Gastrocnemius medialis (tissue), 4 donors: Measurements from ENCODE around the gene TCERG1L. TPM values are rescaled to one million over a fixed set of nuclear protein-coding genes. Genes with fewer than 3 reads are reported as not detected.

Experiments used
- ATAC-seq, 2 donors: fragments of 150-250 bp; one replicate each; pipeline ENCODE4 v1.9.1; 2016
- DNase-seq, 2 donors: peaks; one replicate each; pipeline ENCODE4 v3.0.0-alpha.2; 2019
- H3K27ac ChIP-seq, 4 donors: fragments of 200-600 bp; sonication (generic); 1 replicate in 1 of 4; 2 replicates in 3 of 4; pipeline ENCODE4 v1.5.1; 2016 to 2018; ENCODE audit warnings: mild to moderate bottlenecking in 2 of 4, moderate library complexity in 1 of 4
- H3K27me3 ChIP-seq, 3 donors: fragments of 200-600 bp; sonication (generic) in 2 of 3; 1 replicate in 1 of 3; 2 replicates in 2 of 3; pipeline versions ENCODE4 v1.5.1 to v1.6.0; 2016 to 2019; ENCODE audit warnings: mild to moderate bottlenecking in 1 of 3, moderate library complexity in 1 of 3
- H3K36me3 ChIP-seq, 2 donors: fragments of 200-600 bp; sonication (generic) in 1 of 2; one replicate each; pipeline ENCODE4 v1.5.1; 2017 to 2018
- H3K4me1 ChIP-seq, 2 donors: fragments of 200-600 bp; sonication (generic) in 1 of 2; one replicate each; pipeline ENCODE4 v1.5.1; 2016 to 2017; ENCODE audit warnings: mild to moderate bottlenecking in 2 of 2
- H3K4me3 ChIP-seq, 4 donors: fragments of 200-600 bp; sonication (generic) in 3 of 4; 1 replicate in 1 of 4; 2 replicates in 3 of 4; pipeline ENCODE4 v1.5.1; 2016 to 2019; ENCODE audit warnings: mild to moderate bottlenecking in 2 of 4
- H3K9me3 ChIP-seq, 3 donors: fragments of 200-600 bp; sonication (generic) in 2 of 3; 1 replicate in 1 of 3; 2 replicates in 2 of 3; pipeline ENCODE4 v1.5.1; 2016 to 2019
- CTCF ChIP-seq, 5 experiments: fragments of 450-650 bp in 3 of 5; fragments of 200-600 bp in 2 of 5; sonication (generic) in 2 of 5; IDR thresholded peaks in 4 of 5; conservative IDR thresholded peaks in 1 of 5; 1 replicate in 4 of 5; 2 replicates in 1 of 5; pipeline ENCODE4 v1.5.1; 2016 to 2019; ENCODE audit warnings: antibody characterized with exemption in 5 of 5, mild to moderate bottlenecking in 3 of 5, moderate library complexity in 3 of 5
- POLR2A ChIP-seq, 2 donors: fragments of 450-650 bp; IDR thresholded peaks; one replicate each; pipeline ENCODE4 v1.6.1; 2017; ENCODE audit warnings: antibody characterized with exemption in 2 of 2, mild to moderate bottlenecking in 2 of 2, moderate library complexity in 2 of 2
- in situ Hi-C, 4 donors: fragments of 200-750 bp; cut with MboI; loops; one replicate each; pipeline versions ENCODE4 v1.15.0 to v1.8.0; 2017; ENCODE audit warnings: low sequenced_read_pairs in 4 of 4
- intact Hi-C: fragments of 100-400 bp; cut with DNase I; formaldehyde crosslinking; loops from one replicate; pipeline ENCODE4 v1.15.1; 2023; ENCODE audit warnings: low total_unique reads
- total RNA-seq, 4 donors: library from RNA; depleted of rRNA; stranded (reverse); fragments of >200 nt; gene quantifications; one replicate each; pipeline versions ENCODE4 v1.1.0 to v1.2.3, GENCODE V29; 2016

The TCERG1L gene
- total RNA-seq, 4 donors from 2014 or later = not detected

GRCh38 chr10:131198401-131198800 lies 113.1 kb downstream of the TCERG1L start:
- DNase-seq (no peak), ATAC-seq (no peak)
- Histone ChIP-seq H3K27ac (no peak overlapping the region), H3K9me3 (no peaks in the 10 kb centered on the region), H3K36me3 (no peaks in the 10 kb centered on the region), H3K4me3 (no peak overlapping the region), H3K27me3 (no peaks in the 10 kb centered on the region), H3K4me1 (no peaks in the 10 kb centered on the region)
- in situ Hi-C loops (no loop called here), intact Hi-C loops (no loop called here)
- TF ChIP-seq POLR2A (IDR thresholded peaks at IDR 0.05) (no peak), CTCF (IDR thresholded peaks at IDR 0.05 in 4 of 5, conservative IDR thresholded peaks at IDR 0.05 in 1 of 5) (no peak)

GRCh38 chr10:131196176-131196885 lies 115.2 kb downstream of the TCERG1L start:
- no peak for TF ChIP-seq POLR2A (IDR thresholded peaks at IDR 0.05)
- no peak for TF ChIP-seq CTCF (IDR thresholded peaks at IDR 0.05 in 4 of 5, conservative IDR thresholded peaks at IDR 0.05 in 1 of 5)
- no peak for ATAC-seq
- in situ Hi-C loops = no loop called here
- no peak overlapping the region for H3K4me3 ChIP-seq
- intact Hi-C loops = no loop called here
- H3K4me1 ChIP-seq = no peaks in the 10 kb centered on the region
- H3K9me3 ChIP-seq = peaks cover 0 to 3% (median 0%) of the 10 kb centered on the region in 3 donors
- H3K27me3 ChIP-seq = no peaks in the 10 kb centered on the region
- H3K36me3 ChIP-seq = no peaks in the 10 kb centered on the region
- no peak overlapping the region for H3K27ac ChIP-seq
- DNase-seq = no peak

GRCh38 chr10:131195558-131196159 lies 115.9 kb downstream of the TCERG1L start:
- in situ Hi-C loops = no loop called here
- Histone ChIP-seq H3K4me1 (no peaks in the 10 kb centered on the region), H3K4me3 (no peak overlapping the region), H3K27me3 (no peaks in the 10 kb centered on the region), H3K36me3 (no peaks in the 10 kb centered on the region), H3K9me3 (peaks cover 0 to 3% (median 0%) of the 10 kb centered on the region in 3 donors), H3K27ac (no peak overlapping the region)
- intact Hi-C loops = no loop called here
- TF ChIP-seq POLR2A (IDR thresholded peaks at IDR 0.05) (no peak), CTCF (IDR thresholded peaks at IDR 0.05 in 4 of 5, conservative IDR thresholded peaks at IDR 0.05 in 1 of 5) (no peak)
- ATAC-seq (no peak), DNase-seq (no peak)

GRCh38 chr10:131195116-131195515 lies 116.4 kb downstream of the TCERG1L start:
- in situ Hi-C loops (no loop called here), intact Hi-C loops (no loop called here)
- TF ChIP-seq CTCF (IDR thresholded peaks at IDR 0.05 in 4 of 5, conservative IDR thresholded peaks at IDR 0.05 in 1 of 5) (no peak), POLR2A (IDR thresholded peaks at IDR 0.05) (no peak)
- Histone ChIP-seq H3K27ac (no peak overlapping the region), H3K27me3 (no peaks in the 10 kb centered on the region), H3K4me1 (no peaks in the 10 kb centered on the region), H3K4me3 (no peak overlapping the region), H3K9me3 (peaks cover 0 to 3% (median 0%) of the 10 kb centered on the region in 3 donors), H3K36me3 (no peaks in the 10 kb centered on the region)
- ATAC-seq (no peak), DNase-seq (no peak)
